SK-N-MC (cell line): ENCODE results near the gene KRTAP10-9.
"Not testable (repeated sequence)": the region's sequence is repeated elsewhere in the genome, so short reads cannot be mapped to it uniquely, and the experiment has no call there.

Source experiments
- EZH2 ChIP-seq: fragments of 200-600 bp; sonication (generic); IDR thresholded peaks from one replicate; pipeline ENCODE4 v1.6.1; 2017; ENCODE audit warnings: antibody characterized with exemption
- FOXP2 ChIP-seq: optimal IDR thresholded peaks from 2 replicates; pipeline ENCODE3; 2011; ENCODE audit warnings: mild to moderate bottlenecking, moderate library complexity; ENCODE audit not compliant: insufficient read depth; ENCODE audit errors: extremely low read length, control extremely low read depth
- POLR2AphosphoS5 ChIP-seq: IDR thresholded peaks from 2 replicates; pipeline ENCODE4 v1.6.1; 2012; ENCODE audit warnings: mild to moderate bottlenecking, low read depth, low read length, borderline replicate concordance

DNA sequence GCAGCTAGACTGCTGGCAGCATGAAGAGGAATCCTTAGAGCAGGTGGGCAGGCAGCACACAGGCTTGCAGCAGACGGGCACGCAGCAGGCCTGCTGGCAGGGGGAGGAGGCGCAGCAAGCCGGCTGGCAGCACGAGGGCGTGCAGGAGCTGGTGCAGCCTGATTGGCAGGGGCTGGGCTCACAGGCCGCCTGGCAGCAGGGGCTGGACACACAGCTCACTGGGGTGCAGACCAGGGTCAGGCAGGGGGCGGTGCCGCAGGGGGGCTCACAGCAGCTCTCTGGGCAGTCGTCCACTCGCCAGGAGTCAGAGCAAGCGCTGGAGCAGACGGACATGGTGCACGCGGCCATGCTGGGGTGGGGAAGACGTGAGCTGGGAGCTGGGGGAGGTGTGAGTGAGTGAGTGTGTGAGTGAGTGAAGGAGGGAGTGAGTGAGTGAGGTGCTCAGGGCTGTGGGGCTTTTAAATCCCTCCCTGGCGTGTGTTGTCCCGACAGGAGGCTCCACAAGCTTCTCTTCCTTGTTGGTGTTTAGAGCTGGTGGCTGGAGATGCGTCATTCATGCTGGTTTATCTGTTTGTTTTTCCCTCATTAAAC, 46.6 kb upstream of the KRTAP10-9 start, which contains the start of gene KRTAP10-5:
- not testable (repeated sequence) for TF ChIP-seq FOXP2, POLR2AphosphoS5, EZH2
